Renal pelvis (tissue), 4 donors: ENCODE data around the gene GATAD2A. TPM values are rescaled to one million over a fixed set of nuclear protein-coding genes. Genes with fewer than 3 reads are reported as not detected.

Experiments
- DNase-seq: peaks from one replicate; pipeline ENCODE4 v3.0.0-alpha.2; 2013
- polyA plus RNA-seq, 3 donors: library from polyadenylated mRNA; unstranded; fragments of 120-200 nt; gene quantifications; one replicate each; pipeline ENCODE4 v1.2.1, GENCODE V29; 2013; ENCODE audit not compliant: insufficient read length in 3 of 3

The GATAD2A gene
- polyA plus RNA-seq, 3 donors, result 48.7 to 61.4 (median 56.4) TPM

- DNase-seq, result no peak
Measured at GRCh38 chr19:19418555-19419260, 13.2 kb downstream of the GATAD2A start.

GRCh38 chr19:19420570-19421298, 15.3 kb downstream of the GATAD2A start:
- no peak for DNase-seq

DNA sequence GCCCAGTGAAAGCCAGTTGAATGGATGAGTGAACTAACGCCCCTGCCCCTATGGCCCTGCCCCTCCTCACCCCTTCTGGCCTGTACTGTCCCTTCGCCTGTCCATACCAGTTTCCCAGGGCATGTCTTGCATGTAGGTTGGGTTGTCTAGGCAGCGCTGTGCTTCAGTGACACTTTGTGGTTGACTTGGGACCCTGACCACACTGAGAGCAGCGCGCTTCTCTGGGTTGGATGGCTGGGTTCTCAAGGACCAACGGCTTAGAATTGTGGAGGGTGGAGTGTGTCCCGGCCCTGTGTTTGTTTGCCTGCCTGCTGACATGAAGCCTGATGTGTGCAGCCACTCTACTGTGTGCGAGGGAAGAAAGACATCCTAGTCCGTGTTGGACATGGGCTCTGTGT, 15.8 kb downstream of the GATAD2A start:
- DNase-seq, result no peak

DNA sequence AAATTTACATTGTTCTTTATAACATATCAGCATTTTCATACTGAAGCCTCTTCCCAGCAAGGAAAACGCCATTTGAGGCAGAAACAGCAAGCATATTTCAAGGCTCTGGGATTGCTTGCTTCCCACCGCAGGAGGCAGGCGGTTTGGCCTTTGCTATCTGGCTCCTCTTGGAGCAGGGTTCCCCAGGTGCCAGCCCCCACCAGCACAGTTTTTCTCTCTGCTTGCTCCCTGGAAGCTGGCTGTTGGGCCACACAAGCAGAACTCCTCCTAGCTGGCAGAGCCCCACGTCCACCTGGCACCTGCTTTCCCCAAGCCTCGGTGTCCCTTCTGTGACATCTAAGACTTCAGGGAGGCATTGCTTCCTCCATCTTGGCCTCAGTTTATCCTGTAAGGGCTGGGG, 16.7 kb downstream of the GATAD2A start:
- no peak for DNase-seq

DNA sequence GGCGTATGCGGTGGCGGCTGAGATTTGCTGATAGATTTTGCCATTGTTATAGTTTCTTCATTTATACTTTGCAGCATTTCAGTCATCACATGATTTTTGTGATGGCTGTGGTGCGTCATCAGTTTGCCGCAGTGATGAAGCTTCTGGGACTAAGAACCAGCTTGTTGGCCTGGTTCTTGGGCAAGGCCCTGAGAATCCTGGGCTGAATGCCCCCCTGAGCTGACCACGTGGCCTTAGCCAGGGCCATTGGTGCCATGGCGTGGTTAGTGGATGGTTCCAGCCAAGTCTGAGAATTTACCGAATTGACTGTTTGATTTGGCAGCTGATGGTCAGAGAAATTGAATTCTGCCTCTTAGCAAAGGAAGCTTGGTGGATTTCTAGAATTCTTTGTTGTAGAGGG, 17.8 kb downstream of the GATAD2A start:
- DNase-seq, result no peak

DNA sequence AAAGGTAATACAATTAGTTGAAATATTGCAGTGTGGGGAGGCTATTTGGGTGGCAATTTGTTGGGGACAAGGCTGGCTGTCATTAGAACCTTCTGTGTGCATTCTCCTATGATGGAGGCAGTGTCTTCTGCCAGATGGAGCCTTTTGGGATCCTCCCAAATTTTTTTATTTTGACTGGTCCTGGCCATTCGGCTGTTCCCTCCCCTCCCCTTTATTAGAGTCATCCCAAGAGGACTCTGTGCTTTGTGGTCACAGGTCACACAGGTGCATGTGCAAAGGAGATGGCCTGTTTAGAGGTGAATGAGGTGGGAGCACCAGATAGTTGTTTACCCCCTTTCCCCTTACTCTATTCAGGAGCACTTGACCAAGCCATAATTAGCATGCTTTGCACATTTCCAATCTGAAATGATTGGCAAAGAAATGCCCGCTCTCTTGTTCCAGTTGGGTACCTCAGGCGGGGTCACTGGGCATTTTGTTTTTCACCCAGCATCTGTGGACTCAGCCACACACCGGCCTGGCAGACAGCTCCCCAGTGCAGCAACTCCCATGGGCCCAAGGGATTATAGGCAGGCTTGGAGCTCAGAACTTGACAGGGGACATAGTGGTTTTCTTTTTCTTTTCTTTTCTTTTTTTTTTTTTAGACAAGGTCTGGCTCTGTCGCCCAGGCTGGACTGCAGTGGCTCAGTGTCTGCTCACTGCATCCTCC, 19.8 kb downstream of the GATAD2A start:
- DNase-seq, result no peak

DNA sequence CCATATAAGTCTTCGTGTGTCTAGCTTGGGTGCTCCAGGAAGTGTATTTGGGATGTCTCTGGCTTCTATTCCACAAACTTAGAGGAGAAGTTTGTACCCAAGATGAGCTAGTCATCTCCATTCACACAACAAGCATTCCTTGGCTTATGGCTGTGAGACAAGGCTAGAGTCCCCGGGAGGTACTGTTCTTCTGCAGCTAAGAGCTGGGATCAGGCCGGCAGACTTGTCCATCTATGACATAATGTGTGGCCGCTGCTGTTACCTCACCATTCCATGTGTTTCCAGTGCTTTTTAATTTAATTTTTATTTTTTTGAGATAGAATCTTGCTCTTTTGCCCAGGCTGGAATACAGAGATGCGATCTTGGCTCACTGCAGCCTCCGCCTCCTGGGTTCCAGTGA, 20.7 kb downstream of the GATAD2A start:
- DNase-seq, result no peak

DNA sequence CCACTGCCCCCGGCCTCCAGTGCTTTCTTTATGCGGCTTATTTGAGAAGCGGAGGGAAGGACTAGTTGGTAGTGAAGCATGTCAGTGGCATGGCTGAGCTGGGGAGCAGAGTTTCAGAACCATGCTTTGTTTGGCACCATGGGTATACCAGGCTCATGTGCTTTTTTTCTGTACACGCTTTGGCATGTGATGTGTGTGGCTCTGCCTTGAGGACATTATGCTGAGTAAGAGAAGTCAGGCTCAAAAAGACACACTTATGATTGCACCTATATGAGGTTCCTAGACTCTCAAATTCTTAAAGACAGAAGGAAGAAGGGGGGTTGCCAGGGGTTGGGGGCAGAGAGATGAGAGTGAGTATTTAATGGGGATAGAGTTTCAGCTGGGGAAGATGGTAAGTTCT, 21.3 kb downstream of the GATAD2A start:
- no peak for DNase-seq

- no peak for DNase-seq
Measured at GRCh38 chr19:19427302-19427701, 21.8 kb downstream of the GATAD2A start.

- no peak for DNase-seq
Measured at GRCh38 chr19:19427944-19428343, 22.5 kb downstream of the GATAD2A start.

GRCh38 chr19:19428746-19429145, 23.3 kb downstream of the GATAD2A start:
- DNase-seq, result no peak

GRCh38 chr19:19429361-19429760, 23.9 kb downstream of the GATAD2A start:
- DNase-seq, result no peak

DNA sequence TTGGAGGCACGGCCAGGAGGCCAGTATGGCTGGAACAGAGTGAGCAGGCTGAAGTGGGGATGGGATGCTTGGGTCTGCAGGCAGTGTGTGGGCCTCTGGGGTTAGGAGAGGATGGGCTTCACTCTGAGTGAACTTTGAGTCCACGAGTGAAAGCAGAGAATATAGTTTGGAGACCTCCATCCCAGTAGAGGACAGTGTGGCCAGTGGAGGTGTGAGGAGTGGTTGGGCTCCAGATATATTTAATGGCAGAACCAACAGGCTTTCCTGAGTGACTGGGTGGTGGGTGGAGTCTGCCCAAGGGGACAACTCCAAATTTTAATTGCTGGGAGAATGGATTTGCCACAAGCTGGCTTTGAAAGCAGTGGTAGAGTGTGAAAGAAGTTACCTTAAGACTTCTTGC, 27.3 kb downstream of the GATAD2A start:
- no peak for DNase-seq

GRCh38 chr19:19433666-19434213, 28.3 kb downstream of the GATAD2A start:
- DNase-seq, result no peak

- no peak for DNase-seq
Measured at GRCh38 chr19:19434483-19435045, 29.1 kb downstream of the GATAD2A start.

GRCh38 chr19:19436137-19436691, 30.7 kb downstream of the GATAD2A start:
- no peak for DNase-seq

- no peak for DNase-seq
Measured at GRCh38 chr19:19438366-19439175, 33.1 kb downstream of the GATAD2A start.

DNA sequence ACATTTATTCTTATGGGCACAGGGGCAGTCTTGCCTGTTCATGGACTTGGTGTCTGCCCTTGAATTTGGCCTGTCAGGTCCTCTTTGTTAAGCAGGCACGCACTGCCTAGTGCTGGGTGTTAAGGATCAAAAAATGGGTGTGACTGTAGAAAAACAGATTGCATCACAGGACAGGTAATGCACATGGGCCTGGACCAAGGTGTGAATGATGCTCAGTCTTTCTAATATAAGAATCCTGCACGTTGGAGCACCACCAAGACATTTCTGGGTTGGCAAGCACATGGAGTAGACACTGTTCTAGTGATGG, 33.7 kb downstream of the GATAD2A start:
- DNase-seq, result no peak

- no peak for DNase-seq
Measured at GRCh38 chr19:19443283-19443682, 37.8 kb downstream of the GATAD2A start.

GRCh38 chr19:19443902-19444680, 38.6 kb downstream of the GATAD2A start:
- no peak for DNase-seq
